GM12873 (cell line): ENCODE results near the gene DIPK1A.

ENCODE experiments used
- TF ChIP-seq, protein P1 (sequence below): IDR thresholded peaks from 2 replicates; pipeline ENCODE4 v1.5.1; 2012; ENCODE audit warnings: low read depth, mild to moderate bottlenecking, moderate library complexity, low read length, control low read depth; ENCODE audit not compliant: insufficient read depth; ENCODE audit errors: missing control alignments

Gene DIPK1A

DNA sequence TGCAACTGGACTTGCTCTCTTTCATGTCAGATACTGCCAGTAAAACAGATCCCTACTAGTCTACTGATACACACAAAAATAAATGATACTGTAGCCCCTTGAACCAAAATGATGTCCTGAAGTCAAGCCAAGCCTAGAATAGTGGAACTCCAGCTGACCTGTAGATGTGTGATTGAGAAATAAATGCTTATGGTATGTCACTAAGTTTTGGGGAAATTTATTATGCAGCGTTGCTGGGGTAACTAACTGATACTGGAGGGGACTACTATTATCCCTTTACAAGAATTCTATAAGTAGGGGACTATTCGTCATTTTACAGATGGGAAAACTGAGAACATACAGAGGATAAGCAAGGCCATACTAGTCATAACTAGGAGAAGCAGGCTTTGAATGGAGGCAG is 73.8 kb downstream of the DIPK1A start:
- TF ChIP-seq, protein P1, sequence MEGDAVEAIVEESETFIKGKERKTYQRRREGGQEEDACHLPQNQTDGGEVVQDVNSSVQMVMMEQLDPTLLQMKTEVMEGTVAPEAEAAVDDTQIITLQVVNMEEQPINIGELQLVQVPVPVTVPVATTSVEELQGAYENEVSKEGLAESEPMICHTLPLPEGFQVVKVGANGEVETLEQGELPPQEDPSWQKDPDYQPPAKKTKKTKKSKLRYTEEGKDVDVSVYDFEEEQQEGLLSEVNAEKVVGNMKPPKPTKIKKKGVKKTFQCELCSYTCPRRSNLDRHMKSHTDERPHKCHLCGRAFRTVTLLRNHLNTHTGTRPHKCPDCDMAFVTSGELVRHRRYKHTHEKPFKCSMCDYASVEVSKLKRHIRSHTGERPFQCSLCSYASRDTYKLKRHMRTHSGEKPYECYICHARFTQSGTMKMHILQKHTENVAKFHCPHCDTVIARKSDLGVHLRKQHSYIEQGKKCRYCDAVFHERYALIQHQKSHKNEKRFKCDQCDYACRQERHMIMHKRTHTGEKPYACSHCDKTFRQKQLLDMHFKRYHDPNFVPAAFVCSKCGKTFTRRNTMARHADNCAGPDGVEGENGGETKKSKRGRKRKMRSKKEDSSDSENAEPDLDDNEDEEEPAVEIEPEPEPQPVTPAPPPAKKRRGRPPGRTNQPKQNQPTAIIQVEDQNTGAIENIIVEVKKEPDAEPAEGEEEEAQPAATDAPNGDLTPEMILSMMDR = no peak

DNA sequence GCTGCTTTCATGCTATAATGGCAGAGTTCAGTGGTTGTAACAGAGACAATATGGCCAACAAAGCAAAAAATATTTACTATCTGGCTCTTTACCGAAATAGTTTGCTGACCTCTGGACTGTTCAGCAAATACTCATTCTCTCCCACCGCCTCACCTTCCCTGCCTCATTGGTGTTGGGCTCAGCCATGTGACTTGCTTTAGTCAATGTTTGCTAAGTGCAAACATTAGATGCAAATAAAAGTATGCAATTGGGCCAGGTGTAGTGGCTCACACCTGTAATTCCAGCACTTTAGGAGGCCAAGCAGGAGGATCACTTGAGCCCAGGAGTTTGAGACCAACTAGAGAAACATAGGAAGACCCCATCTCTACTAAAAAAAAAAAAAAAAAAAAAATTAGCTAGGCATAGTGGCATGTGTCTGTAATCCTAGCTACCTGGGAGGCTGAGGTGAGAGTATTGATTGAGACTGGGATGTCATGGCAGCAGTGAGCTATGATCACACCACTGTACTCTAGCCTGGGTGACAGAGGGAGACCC is 74.3 kb downstream of the DIPK1A start:
- TF ChIP-seq, protein P1 = no peak

DNA sequence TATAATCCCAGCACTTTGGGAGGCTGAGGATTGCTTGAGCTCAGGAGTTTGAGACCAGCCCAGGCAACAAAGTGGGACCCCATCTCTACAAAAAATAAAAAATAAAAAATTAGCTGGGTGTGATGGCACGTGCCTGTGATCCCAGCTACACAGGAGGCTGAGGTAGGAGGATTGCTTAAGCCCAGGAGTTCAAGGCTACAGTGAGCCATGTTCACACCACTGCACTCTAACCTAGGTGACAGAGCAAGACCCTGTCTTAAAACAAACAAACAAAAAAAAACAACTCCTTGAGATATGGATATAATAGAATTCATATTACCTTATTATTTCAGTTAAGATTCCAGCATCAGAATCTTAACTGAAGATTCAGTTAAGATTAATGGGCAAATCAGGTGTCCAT is 77.1 kb downstream of the DIPK1A start:
- TF ChIP-seq, protein P1 = no peak

DNA sequence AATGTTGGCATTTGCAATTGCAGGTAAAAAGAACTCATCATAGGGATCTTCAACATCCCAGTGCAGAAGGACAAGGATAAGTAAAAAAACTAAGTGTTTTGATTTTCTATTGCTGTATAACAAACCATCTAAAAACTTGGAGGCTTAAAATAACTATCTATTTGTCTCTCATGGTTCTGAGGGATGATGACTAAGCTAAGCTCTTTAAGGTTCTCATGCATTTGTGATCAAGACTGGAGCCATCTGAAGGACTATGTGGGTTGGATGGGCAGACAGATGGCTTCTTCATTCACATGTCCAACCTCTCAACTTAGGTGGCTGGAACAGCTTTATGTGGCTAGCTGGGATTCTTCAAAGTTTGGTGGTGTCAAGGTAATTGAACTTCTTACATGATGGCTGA is 78.0 kb downstream of the DIPK1A start:
- TF ChIP-seq, protein P1 = no peak

DNA sequence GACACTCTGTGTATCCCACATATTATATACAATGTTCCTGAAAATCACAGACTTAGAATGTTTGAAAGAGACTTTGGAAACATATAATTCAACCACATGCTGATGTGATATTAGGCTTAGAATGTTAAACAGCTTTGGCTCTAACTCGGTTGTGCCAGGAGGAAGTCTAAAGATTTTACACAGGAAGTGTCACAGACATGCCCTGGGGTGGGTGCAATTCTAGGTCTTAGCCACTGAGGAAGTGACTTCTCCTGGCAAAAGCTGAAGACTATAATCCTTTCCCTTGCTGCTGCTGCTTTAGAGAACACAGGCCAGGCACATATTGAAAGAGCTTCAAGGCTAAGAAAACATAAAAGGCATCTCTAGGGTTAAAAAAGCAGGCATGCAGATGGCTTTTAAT is 78.4 kb downstream of the DIPK1A start:
- TF ChIP-seq, protein P1 = no peak

DNA sequence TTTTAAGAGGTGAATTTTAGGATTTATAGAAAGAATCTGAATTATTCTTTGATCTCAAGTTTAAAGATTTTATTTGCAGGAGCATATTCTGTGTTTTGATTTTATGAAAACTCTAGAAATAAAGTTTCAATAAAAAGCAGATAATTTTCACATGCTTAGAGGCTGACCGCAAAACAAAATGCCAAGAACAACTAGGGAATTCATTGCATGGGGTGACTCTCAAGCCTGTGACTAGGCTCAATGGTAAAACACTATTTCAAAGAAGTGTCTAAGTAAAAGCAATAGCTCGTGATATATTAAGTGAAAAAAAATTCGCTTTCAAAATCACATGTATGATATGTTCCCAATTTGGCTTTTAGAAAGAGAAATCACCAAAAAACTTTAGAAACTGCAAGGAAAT is 79.9 kb downstream of the DIPK1A start:
- TF ChIP-seq, protein P1 = no peak

DNA sequence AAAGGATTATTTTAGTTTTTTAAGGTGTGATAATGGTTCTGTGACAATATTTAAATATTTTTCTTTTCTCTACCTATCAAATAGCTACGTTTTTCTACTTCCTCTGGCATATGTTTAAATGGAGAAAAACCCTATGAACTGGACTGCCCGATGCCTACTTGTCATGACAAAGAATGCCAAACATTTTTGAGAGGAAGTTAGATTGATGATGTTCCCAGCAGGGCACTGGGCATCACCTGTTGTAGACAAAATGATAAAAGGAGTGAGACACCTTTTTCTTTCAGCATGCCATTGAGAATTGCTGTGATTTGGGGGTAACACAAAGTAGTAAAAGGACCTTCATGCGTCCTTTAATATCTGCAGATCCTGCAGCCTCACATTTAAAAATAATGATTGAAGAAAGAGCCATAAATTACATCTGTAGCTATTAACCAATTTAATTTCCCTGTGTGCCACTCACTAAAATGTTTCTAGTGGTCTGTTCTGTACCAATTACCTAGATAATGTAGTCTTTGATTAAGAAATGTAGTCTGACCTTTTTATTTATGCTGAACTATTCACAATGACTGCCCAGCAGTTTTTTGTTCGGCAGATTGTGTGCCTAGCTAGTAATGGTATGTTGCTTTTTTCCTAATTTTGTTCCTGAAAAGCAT is 81.8 kb downstream of the DIPK1A start:
- TF ChIP-seq, protein P1 = no peak
